Activated CD4-positive, alpha-beta T cell treated with anti-CD3 and anti-CD28 coated beads, Interleukin-2, amount 50 U/mL, for 48 hours (primary cell): ENCODE data around the gene DNAJC17.
A peak's percentile ranks its signal among the peaks of the same experiment; 100 is the strongest.

Experiments
- DNase-seq, 2 experiments: peaks; one replicate each; pipeline ENCODE4 v3.0.0-alpha.2; 2020

The DNAJC17 gene

DNA sequence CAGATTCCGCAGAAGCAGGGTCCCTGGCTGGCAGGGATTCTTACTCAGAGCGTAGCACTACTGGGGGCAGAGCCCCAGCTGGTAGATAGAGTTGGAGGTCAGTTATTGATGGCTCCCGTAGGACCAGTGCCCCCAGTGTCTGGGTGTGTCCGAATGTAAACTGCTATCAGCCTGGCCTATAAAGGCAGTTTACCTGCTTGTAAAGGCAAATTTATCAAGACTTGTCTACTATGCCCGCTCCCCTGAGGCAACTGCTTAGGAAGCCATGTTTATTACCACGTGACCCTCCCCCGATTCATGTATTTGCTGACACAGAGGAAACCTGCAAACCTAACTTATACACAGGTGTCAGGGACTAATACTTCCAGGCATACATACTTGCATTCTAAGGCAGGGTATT lies 21.8 kb upstream of the DNAJC17 start:
- no peak for DNase-seq

- no peak for DNase-seq
Observed at GRCh38 chr15:40828447-40829036, 21.3 kb upstream of the DNAJC17 start, which contains the start of gene PPP1R14D. Gene PPP1R14D, minus strand, starts transcription at chr15:40828708. Its CDS starts 67 bp downstream, at chr15:40828641.

DNA sequence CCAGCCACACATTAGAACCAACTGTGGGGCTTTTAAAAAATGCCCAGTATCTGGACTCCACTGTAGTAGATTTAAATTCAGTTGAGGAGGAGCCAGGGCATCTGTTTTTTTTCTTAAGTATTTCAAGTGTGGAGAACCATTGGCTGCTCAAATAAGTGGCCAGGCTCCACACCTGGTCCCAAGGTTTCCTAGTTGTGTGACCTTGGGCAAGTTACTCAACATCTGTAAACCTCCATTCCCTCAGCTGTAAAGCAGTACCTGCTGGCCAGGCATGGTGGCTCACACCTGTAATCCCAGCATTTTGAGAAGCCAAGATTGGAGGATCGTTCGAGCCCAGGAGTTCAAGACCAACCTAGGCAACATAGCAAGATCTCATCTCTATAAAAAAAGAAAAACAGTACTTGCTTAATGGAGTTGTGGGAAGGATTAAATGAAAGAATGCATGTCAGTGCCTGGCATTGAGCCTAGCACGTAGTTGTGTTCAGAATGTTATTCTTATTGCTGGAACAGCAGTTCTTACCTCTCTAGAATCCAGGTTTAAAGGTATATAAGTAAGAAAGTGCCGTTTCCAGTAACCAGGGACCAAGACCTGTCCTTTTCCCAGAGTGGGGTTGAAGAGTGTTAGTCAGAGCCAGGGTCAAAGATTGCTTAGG lies 19.3 kb upstream of the DNAJC17 start:
- no peak for DNase-seq

GRCh38 chr15:40825661-40826422 lies 18.6 kb upstream of the DNAJC17 start:
- DNase-seq: no peak

- no peak for DNase-seq
Observed at GRCh38 chr15:40823572-40824343, 16.5 kb upstream of the DNAJC17 start.

DNA sequence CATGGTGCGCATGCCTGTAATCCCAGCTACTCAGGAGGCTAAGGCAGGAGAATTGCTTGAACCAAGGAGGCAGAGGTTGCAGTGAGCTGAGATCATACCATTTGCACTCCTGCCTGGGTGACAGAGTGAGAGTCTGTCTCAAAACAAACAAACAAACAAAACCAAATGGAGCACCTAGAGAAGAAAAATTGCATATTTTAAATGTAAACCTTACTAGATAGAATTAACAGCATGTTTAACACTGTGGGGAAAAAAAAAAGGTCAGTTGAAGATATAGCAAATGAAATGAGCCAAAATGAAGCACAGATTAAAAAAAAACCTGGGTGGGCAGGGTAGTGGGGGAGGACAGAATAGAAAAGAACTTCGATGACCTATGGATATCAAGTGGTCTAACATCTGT lies 13.9 kb upstream of the DNAJC17 start:
- DNase-seq: no peak

DNA sequence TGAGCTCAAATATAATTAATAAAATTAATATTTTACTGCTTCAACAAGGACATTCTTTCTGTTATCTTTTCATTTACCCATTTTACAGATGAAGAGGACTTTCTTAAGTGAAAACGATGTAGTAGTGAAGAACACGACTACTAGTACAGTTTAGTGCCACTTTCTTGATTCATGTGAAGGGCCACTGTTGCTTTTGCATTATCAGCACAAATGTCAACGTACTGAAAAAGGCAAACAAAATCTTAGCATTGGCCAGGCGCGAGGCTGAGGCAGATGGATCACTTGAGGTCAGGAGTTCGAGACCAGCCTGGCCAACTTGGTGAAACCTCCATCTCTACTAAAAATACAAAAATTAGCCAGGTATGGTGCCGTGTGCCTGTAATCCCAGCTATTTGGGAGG lies 11.8 kb upstream of the DNAJC17 start:
- no peak for DNase-seq

DNA sequence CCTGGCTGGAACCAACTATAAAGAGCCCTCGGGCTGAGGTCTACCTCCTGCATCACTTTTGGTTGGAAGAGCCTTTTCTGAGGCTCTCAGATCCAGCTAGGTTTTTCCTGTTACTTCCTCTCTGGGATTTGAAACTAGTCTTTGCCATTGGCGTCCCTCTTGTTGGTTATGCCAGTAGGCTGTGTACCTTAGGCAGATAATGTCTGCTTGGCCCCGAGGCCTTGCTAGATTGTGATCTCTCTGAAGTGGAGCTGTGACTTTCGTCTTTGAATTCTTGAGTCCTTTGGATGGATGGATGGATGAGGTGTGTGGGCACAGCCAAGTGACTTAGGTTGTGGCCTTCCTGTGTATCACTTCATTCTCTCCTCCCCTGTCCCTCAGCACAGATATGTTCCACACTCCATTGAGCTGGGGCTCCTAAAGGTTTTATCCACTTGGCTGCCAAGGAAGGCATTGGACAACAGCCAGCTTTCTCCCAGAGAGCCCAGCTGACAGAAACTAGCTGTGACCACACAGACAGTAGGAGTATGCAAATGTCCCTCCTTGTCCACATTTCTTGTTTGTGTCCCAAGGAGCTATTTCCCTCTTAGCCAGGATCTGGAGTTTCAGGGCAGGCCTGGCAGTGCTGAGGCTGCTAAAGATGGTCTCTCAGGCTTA lies 7.9 kb upstream of the DNAJC17 start:
- no peak for DNase-seq

GRCh38 chr15:40812721-40813425 lies 5.6 kb upstream of the DNAJC17 start:
- no peak for DNase-seq

- DNase-seq: no peak
Observed at GRCh38 chr15:40808861-40809450, 1.7 kb upstream of the DNAJC17 start.

DNA sequence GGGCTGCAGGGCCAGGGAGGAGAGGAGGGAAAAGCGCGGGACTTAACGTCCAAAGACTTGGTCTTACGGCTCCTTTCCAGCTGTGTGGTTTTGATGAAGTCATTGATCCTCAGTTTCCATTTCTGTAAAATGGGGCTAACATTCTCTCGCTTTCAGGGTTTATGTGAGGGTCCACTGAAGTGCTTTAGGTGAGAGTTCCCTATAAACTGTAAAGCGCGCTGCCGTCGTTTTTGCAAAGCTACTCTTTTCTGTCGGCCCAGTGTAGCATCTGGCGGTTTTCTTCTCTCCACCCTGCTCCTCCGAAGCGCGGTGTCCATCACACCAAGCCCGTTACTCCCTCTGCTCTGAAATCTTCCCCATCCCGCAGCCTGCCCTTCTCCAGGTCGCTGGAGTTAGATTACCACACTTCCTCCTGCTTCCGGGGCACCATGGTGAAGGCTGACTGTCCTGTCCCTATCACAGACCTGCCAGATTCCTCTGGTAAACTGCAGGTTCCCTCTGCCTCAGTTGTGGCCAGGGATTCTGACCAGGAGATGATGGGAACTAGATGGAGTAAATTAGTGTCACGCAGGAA lies 702 bp upstream of the DNAJC17 start:
- DNase-seq: no peak

DNA sequence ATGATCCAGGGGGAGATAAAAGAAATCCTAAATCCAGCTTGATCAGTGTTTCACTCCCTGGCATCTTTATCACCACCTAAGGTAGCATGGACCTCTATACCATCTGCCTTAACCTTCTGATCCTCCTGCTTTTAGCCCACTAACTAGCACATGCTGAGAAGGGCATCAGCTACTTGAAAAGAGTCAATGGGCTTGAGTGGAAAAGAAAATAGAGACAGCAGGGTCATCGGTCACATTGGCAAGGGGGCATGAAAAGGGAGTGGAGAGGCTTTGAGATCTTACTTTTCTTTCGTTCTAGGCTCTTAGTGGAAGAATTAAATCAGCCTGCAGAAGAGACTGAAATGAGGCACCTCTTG lies 623 bp downstream of the DNAJC17 start:
- no peak for DNase-seq

DNA sequence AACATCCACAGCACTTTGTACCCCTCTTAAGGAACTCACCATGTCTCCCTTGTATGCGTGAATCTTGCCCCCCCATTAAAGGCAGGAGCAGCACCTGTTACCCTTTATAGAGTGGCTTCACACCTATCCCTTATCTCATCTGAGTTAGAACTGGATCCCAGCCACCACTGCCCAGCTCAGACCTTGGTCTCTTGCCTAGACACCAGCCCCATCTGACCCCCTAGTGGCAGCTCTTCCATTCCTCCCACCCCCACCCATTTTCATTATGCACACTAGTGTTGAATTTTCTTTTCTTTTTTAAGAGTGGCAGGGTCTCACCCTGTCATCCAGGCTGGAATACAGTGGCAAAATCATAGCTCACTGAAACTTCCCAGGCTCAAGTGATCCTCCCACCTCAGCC lies 3.6 kb downstream of the DNAJC17 start:
- no peak for DNase-seq

GRCh38 chr15:40803076-40803475 lies 4.2 kb downstream of the DNAJC17 start:
- DNase-seq: no peak

- no peak for DNase-seq
Observed at GRCh38 chr15:40799523-40799922, 7.8 kb downstream of the DNAJC17 start.

GRCh38 chr15:40796512-40796911 lies 10.8 kb downstream of the DNAJC17 start:
- no peak for DNase-seq

DNA sequence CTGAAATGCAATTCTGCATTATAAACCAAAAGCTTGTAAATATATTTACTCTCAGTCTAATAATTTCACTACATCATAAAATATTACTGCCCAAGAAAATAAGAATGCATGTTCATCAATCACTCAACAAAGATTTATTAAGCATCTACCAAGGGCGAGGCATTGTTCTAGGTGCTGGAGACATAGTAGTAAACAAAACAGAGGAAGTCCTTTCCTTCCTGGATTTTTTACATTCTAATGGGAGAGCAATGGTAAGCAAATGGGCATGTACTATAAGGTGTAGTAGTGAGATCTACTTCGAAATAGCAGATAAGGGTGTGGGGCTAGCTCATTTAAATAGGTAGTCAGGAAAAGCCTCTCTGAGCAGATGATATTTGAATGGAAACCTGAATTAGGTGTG lies 11.2 kb downstream of the DNAJC17 start:
- DNase-seq: no peak

DNA sequence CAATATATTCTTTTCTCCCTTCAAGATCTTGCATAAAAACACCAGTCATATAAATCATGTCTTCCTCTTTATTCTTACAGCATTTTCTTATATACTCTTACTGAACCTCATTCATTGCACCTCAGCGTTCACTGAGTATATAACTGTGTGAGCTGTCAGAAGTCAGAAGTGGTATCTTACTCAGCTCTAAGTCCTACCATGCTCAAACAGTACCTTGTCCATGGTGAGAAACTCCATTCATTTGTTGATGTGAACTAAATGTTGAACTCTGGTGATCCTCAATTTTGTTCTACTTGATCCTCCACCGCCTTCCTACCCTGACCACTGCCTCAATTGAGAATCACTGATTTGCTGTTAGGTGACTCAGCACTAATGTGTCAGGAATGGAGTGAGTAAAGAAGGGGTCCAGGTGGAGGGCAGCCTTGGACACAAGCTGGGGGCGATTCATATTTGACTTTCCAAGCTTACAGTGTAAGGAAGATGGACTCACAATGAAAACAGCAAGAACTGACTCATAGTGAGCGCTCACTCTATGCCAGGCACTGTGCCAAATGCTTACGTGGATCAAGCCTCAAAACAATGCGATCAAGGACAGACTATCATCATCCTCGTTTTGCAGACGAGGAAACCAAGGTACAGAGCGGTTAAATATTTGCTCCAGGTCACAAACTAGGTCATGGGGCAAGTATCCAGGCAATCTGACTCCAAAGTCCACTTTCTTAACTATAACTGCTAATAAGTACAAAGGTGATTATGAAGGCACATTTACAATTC lies 13.9 kb downstream of the DNAJC17 start:
- peak; percentile 60 to 70 for DNase-seq

DNA sequence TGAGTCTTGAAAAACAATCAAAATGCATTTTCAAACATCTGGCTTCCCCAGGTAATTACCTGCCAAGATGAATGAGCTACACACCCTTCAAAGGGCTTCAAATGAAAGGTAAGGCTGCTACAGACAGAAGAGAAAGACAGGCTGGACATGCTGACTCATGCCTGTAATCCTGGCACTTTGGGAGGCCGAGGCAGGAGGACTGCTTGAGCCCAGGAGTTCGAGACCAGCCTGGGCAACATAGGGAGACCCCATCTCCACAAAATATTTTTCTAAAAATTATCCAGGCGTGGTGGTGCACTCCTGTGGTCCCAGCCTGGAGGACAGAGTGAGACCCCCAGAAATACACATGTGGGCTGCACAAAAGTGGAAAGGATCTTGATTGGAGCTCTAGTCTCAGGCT lies 14.9 kb downstream of the DNAJC17 start:
- DNase-seq: no peak

DNA sequence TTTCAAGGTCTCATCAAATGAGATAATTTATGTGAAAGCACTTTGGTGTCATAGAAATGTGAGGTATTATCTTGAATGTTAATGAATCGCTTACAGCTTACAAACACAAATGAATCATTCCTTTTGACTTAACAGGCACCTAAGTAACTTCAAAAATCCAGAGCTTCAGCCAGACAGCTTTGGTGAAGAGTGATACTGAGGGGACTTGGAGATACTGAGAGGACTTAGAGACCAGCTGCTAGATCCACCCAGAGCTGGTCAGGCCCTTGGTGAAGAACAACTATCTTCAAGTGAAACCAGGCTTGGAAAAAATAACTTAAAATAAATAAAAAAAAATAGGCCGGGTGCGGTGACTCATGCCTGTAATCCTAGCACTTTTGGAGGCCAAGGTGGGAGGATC lies 16.6 kb downstream of the DNAJC17 start:
- DNase-seq: no peak

- DNase-seq: no peak
Observed at GRCh38 chr15:40789999-40790398, 17.3 kb downstream of the DNAJC17 start.
